Astrocyte (in vitro differentiated cells and primary cell): ENCODE measurements around the gene KIF3B. TPM values are rescaled to one million over a fixed set of nuclear protein-coding genes. Genes with fewer than 3 reads are reported as not detected.

Source experiments
- DNase-seq: peaks from one replicate; pipeline ENCODE4 v3.0.0-alpha.2; 2010; ENCODE audit warnings: low read depth
- FAIRE-seq: peaks from 2 replicates; lab custom pipeline; 2011; peaks lifted over from hg19 to GRCh38; lab: Jason Lieb, UNC
- H2AFZ ChIP-seq: 2 replicates; pipeline ENCODE4 v1.6.0; 2012; ENCODE audit warnings: low read depth, low read length, inconsistent platforms
- H3K27ac ChIP-seq: 2 replicates; pipeline ENCODE4 v1.5.1; 2011; ENCODE audit warnings: low read depth, low read length, inconsistent platforms
- H3K27me3 ChIP-seq: 2 replicates; pipeline ENCODE4 v1.6.0; 2011; ENCODE audit warnings: low read length, inconsistent platforms; ENCODE audit not compliant: insufficient read depth
- H3K36me3 ChIP-seq: 2 replicates; pipeline ENCODE4 v1.5.1; 2011; ENCODE audit warnings: low read length, inconsistent platforms; ENCODE audit not compliant: insufficient read depth
- H3K4me1 ChIP-seq: 2 replicates; pipeline ENCODE4 v1.5.1; 2011; ENCODE audit warnings: low read length, inconsistent platforms; ENCODE audit not compliant: insufficient read depth
- H3K4me2 ChIP-seq: 2 replicates; pipeline ENCODE4 v1.6.0; 2012; ENCODE audit warnings: low read length, inconsistent platforms
- H3K4me3 ChIP-seq: 2 replicates; pipeline ENCODE4 v1.5.1; 2011; ENCODE audit warnings: low read depth, mild to moderate bottlenecking, low read length, inconsistent platforms; ENCODE audit not compliant: insufficient read depth
- H3K79me2 ChIP-seq: 2 replicates; pipeline ENCODE4 v1.6.0; 2012; ENCODE audit warnings: mild to moderate bottlenecking, low read length, inconsistent platforms; ENCODE audit not compliant: insufficient read depth
- H3K9ac ChIP-seq: 2 replicates; pipeline ENCODE4 v1.6.0; 2012; ENCODE audit warnings: mild to moderate bottlenecking, low read length, inconsistent platforms
- H3K9me3 ChIP-seq: 2 replicates; pipeline ENCODE4 v1.5.1; 2012; ENCODE audit warnings: low read depth, mild to moderate bottlenecking, low read length, inconsistent platforms; ENCODE audit not compliant: insufficient read depth
- H4K20me1 ChIP-seq: 2 replicates; pipeline ENCODE4 v1.6.0; 2012; ENCODE audit warnings: low read length, inconsistent platforms; ENCODE audit not compliant: insufficient read depth
- H3K27ac Mint-ChIP-seq: one replicate; pipeline ENCODE4 v1.8.0; 2021; ENCODE audit warnings: mild to moderate bottlenecking, mixed read lengths; ENCODE audit not compliant: unreplicated experiment
- H3K27me3 Mint-ChIP-seq: one replicate; pipeline ENCODE4 v1.8.0; 2021; ENCODE audit warnings: low read depth, mixed read lengths; ENCODE audit not compliant: unreplicated experiment
- H3K36me3 Mint-ChIP-seq: one replicate; pipeline ENCODE4 v1.8.0; 2021; ENCODE audit warnings: low read depth, mixed read lengths; ENCODE audit not compliant: unreplicated experiment
- H3K4me1 Mint-ChIP-seq: one replicate; pipeline ENCODE4 v1.8.0; 2021; ENCODE audit warnings: low read depth, mixed read lengths; ENCODE audit not compliant: unreplicated experiment
- H3K4me3 Mint-ChIP-seq: one replicate; pipeline ENCODE4 v1.8.0; 2021; ENCODE audit warnings: mild to moderate bottlenecking, moderate library complexity, mixed read lengths; ENCODE audit not compliant: unreplicated experiment
- H3K9me3 Mint-ChIP-seq: one replicate; pipeline ENCODE4 v1.8.0; 2021; ENCODE audit warnings: mild to moderate bottlenecking, mixed read lengths; ENCODE audit not compliant: unreplicated experiment
- EZH2 ChIP-seq: IDR thresholded peaks from 2 replicates; pipeline ENCODE4 v1.6.1; 2012; ENCODE audit warnings: mild to moderate bottlenecking, low read length, inconsistent platforms; ENCODE audit not compliant: insufficient read depth
- total RNA-seq: library from RNA; stranded (reverse); gene quantifications from 2 replicates; pipeline ENCODE4 v1.2.1, GENCODE V29; 2021
- TF ChIP-seq, protein P1 (sequence below): IDR thresholded peaks from 2 replicates; pipeline ENCODE4 v1.5.1; 2011; ENCODE audit warnings: low read depth, mild to moderate bottlenecking, inconsistent platforms, low read length, moderate library complexity; ENCODE audit not compliant: insufficient read depth

Gene KIF3B
- total RNA-seq, 1 donor from 2014 or later = 28.5 TPM

GRCh38 chr20:32358883-32359632, 81.6 kb downstream of the KIF3B start:
- TF ChIP-seq, protein P1, sequence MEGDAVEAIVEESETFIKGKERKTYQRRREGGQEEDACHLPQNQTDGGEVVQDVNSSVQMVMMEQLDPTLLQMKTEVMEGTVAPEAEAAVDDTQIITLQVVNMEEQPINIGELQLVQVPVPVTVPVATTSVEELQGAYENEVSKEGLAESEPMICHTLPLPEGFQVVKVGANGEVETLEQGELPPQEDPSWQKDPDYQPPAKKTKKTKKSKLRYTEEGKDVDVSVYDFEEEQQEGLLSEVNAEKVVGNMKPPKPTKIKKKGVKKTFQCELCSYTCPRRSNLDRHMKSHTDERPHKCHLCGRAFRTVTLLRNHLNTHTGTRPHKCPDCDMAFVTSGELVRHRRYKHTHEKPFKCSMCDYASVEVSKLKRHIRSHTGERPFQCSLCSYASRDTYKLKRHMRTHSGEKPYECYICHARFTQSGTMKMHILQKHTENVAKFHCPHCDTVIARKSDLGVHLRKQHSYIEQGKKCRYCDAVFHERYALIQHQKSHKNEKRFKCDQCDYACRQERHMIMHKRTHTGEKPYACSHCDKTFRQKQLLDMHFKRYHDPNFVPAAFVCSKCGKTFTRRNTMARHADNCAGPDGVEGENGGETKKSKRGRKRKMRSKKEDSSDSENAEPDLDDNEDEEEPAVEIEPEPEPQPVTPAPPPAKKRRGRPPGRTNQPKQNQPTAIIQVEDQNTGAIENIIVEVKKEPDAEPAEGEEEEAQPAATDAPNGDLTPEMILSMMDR = no peak
- no peak for TF ChIP-seq EZH2
- Histone ChIP-seq H3K27ac (peak overlapping the region; percentile 84), H3K36me3 (no peaks in the 10 kb centered on the region), H3K4me3 (peak overlapping the region; percentile 96), H3K9me3 (no peaks in the 10 kb centered on the region), H4K20me1 (peaks cover 50% of the 10 kb centered on the region), H3K27me3 (no peaks in the 10 kb centered on the region), H3K9ac (peak overlapping the region; percentile 90), H3K4me2 (peak overlapping the region; percentile 97), H3K4me1 (peaks cover 26% of the 10 kb centered on the region), H3K79me2 (peaks cover 53% of the 10 kb centered on the region), H2AFZ (no peak overlapping the region)
- Mint-ChIP-seq H3K4me3 (peak overlapping the region; percentile 91), H3K4me1 (peaks cover 26% of the 10 kb centered on the region), H3K27me3 (no peaks in the 10 kb centered on the region), H3K36me3 (no peaks in the 10 kb centered on the region), H3K9me3 (no peaks in the 10 kb centered on the region), H3K27ac (peak overlapping the region; percentile 82)
- FAIRE-seq (no peak), DNase-seq (peak; percentile 38)

DNA sequence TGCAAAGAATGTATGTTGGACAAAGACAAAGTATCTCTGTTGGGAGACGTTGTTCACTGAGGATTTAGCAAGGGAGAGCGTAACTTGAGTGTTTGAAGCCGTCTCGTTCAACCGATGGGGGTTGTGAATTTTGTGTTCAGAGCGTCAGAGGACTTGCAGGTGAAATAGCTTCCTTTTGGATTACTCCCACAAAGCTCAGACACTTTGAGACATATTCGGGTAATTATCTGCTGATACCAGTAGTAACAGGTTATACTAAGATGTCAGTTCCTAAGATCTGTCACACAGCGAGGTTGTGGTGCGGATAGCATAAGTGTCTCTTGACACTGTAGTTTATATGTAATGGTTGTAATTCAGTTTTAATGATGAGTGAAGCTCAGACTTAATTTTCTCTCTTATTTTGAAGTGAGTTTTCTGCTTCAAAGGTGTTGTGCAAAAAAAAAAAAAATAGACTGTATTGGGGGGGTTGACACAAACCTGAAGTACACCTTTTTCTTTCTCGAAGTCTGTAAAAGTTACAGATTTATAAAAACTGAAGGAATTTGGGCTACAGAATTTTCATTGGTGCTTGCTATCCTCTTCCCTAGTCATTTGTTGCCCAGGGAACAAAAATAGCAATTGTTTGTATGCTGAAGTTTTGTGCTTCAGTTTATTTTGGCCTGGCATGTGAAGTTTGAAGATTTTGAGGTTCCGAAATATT, 82.3 kb downstream of the KIF3B start:
- Mint-ChIP-seq H3K4me3 (peak overlapping the region; percentile 91), H3K4me1 (peaks cover 19% of the 10 kb centered on the region), H3K27ac (peak overlapping the region; percentile 82), H3K9me3 (no peaks in the 10 kb centered on the region), H3K36me3 (no peaks in the 10 kb centered on the region), H3K27me3 (no peaks in the 10 kb centered on the region)
- Histone ChIP-seq H3K4me2 (peak overlapping the region; percentile 97), H4K20me1 (peaks cover 57% of the 10 kb centered on the region), H3K9ac (peak overlapping the region; percentile 90), H3K27me3 (no peaks in the 10 kb centered on the region), H2AFZ (no peak overlapping the region), H3K27ac (peak overlapping the region; percentile 84), H3K9me3 (no peaks in the 10 kb centered on the region), H3K79me2 (peaks cover 60% of the 10 kb centered on the region), H3K4me1 (peaks cover 25% of the 10 kb centered on the region), H3K36me3 (no peaks in the 10 kb centered on the region), H3K4me3 (peak overlapping the region; percentile 96)
- FAIRE-seq (no peak), DNase-seq (peak; percentile 32)
- no peak for TF ChIP-seq EZH2

DNA sequence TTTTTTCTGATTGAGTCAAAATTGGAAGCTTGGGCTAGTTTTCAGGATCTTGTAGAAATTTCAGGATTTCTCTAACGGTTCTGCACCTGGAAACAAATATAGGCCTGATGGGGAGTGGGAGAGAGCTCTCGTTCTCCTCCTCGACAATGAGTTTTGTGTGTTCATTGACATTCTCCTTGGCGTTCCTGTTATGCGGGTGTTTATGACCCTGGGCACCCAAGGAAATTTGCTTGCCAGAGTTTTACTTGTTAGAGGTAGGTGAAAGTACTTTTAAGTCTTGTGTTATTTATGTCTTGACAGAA, 82.8 kb downstream of the KIF3B start:
- H2AFZ ChIP-seq = no peak overlapping the region
- no peaks in the 10 kb centered on the region for H3K36me3 ChIP-seq
- H3K4me3 ChIP-seq = peak overlapping the region; percentile 96
- H3K27me3 Mint-ChIP-seq = no peaks in the 10 kb centered on the region
- H3K9me3 Mint-ChIP-seq = no peaks in the 10 kb centered on the region
- DNase-seq = no peak
- peak overlapping the region; percentile 91 for H3K4me3 Mint-ChIP-seq
- H3K4me2 ChIP-seq = peak overlapping the region; percentile 97
- peaks cover 20% of the 10 kb centered on the region for H3K4me1 ChIP-seq
- TF ChIP-seq, protein P1 = no peak
- TF ChIP-seq EZH2 = no peak
- H3K9me3 ChIP-seq = no peaks in the 10 kb centered on the region
- H3K27ac Mint-ChIP-seq = peak overlapping the region; percentile 38
- H3K9ac ChIP-seq = peak overlapping the region; percentile 90
- peaks cover 65% of the 10 kb centered on the region for H3K79me2 ChIP-seq
- peaks cover 62% of the 10 kb centered on the region for H4K20me1 ChIP-seq
- no peaks in the 10 kb centered on the region for H3K27me3 ChIP-seq
- H3K4me1 Mint-ChIP-seq = peaks cover 15% of the 10 kb centered on the region
- H3K27ac ChIP-seq = peak overlapping the region; percentile 30
- H3K36me3 Mint-ChIP-seq = no peaks in the 10 kb centered on the region
- no peak for FAIRE-seq
